NB4 (cell line): Measurements from ENCODE around the gene TCF7L2.

Source experiments
- DNase-seq: peaks from one replicate; pipeline ENCODE4 v3.0.0; 2010; ENCODE audit warnings: low read depth
- H3K4me3 ChIP-seq: one replicate; pipeline ENCODE4 v1.5.1; 2011; ENCODE audit warnings: mild to moderate bottlenecking, low read depth, low read length, moderate library complexity
- CTCF ChIP-seq: IDR thresholded peaks from one replicate; pipeline ENCODE4 v1.5.1; 2012; ENCODE audit warnings: low read depth, low read length
- MAX ChIP-seq: IDR thresholded peaks from 2 replicates; pipeline ENCODE4 v1.6.1; 2011; ENCODE audit warnings: low read depth, low read length
- MYC ChIP-seq: IDR thresholded peaks from 2 replicates; pipeline ENCODE4 v1.6.1; 2011; ENCODE audit warnings: low read depth, low read length
- POLR2A ChIP-seq: IDR thresholded peaks from 2 replicates; pipeline ENCODE4 v1.6.1; 2011; ENCODE audit warnings: mild to moderate bottlenecking; ENCODE audit not compliant: insufficient read length; ENCODE audit errors: extremely low read depth

TCF7L2 gene

GRCh38 chr10:112996462-112996861 lies 46.4 kb downstream of the TCF7L2 start:
- no peak for DNase-seq
- TF ChIP-seq POLR2A (no peak), MAX (no peak), MYC (no peak), CTCF (no peak)
- no peak overlapping the region for H3K4me3 ChIP-seq

GRCh38 chr10:112999102-112999501 lies 49.1 kb downstream of the TCF7L2 start:
- DNase-seq = no peak
- no peak overlapping the region for H3K4me3 ChIP-seq
- TF ChIP-seq CTCF (no peak), POLR2A (no peak), MYC (no peak), MAX (no peak)

GRCh38 chr10:113000442-113000841 lies 50.4 kb downstream of the TCF7L2 start:
- DNase-seq = no peak
- H3K4me3 ChIP-seq = no peak overlapping the region
- TF ChIP-seq MYC = no peak
- no peak for TF ChIP-seq MAX
- no peak for TF ChIP-seq CTCF
- TF ChIP-seq POLR2A = no peak

- TF ChIP-seq POLR2A (no peak), MYC (no peak), CTCF (no peak), MAX (no peak)
- no peak overlapping the region for H3K4me3 ChIP-seq
- DNase-seq = no peak
Measured at GRCh38 chr10:113000876-113001598, 51.0 kb downstream of the TCF7L2 start.

GRCh38 chr10:113001599-113002448 lies 51.8 kb downstream of the TCF7L2 start:
- DNase-seq = no peak
- TF ChIP-seq MAX (no peak), CTCF (no peak), POLR2A (no peak)
- no peak overlapping the region for H3K4me3 ChIP-seq
